Fibroblast of lung (primary cell): ENCODE data around the gene MAP3K19. TPM values are rescaled to one million over a fixed set of nuclear protein-coding genes. Genes with fewer than 3 reads are reported as not detected.
A peak's percentile ranks its signal among the peaks of the same experiment; 100 is the strongest.

ENCODE experiments used
- DNase-seq, 2 donors: peaks; one replicate each; pipeline versions ENCODE4 v3.0.0 to v3.0.0-alpha.2; 2010; ENCODE audit warnings: low read depth in 2 of 2
- H2AFZ ChIP-seq: 2 replicates; pipeline ENCODE4 v1.5.1; 2012; ENCODE audit warnings: low read length, control low read depth, inconsistent platforms
- H3K27ac ChIP-seq: 2 replicates; pipeline ENCODE4 v1.5.1; 2011; ENCODE audit warnings: low read length, control low read depth; ENCODE audit not compliant: insufficient read depth
- H3K27me3 ChIP-seq: 2 replicates; pipeline ENCODE4 v1.5.1; 2011; ENCODE audit warnings: mild to moderate bottlenecking, low read length; ENCODE audit not compliant: control insufficient read depth, insufficient read depth
- H3K36me3 ChIP-seq: 2 replicates; pipeline ENCODE4 v1.5.1; 2011; ENCODE audit warnings: low read length; ENCODE audit not compliant: control insufficient read depth, insufficient read depth
- H3K4me1 ChIP-seq: 2 replicates; pipeline ENCODE4 v1.5.1; 2011; ENCODE audit warnings: low read length; ENCODE audit not compliant: control insufficient read depth, insufficient read depth; ENCODE audit errors: extremely low read depth
- H3K4me2 ChIP-seq: 2 replicates; pipeline ENCODE4 v1.5.1; 2011; ENCODE audit warnings: low read length, control low read depth; ENCODE audit not compliant: insufficient read depth; ENCODE audit errors: extremely low read depth
- H3K4me3 ChIP-seq, 4 experiments: fragments of 200-600 bp in 1 of 4; sonication (generic) in 1 of 4; replicated peaks in 1 of 4; 2 replicates each; pipeline ENCODE4 v1.5.1; 2011 to 2016; ENCODE audit warnings: low read length in 4 of 4, low read depth in 3 of 4, mild to moderate bottlenecking in 3 of 4, control low read depth in 2 of 4, inconsistent platforms in 1 of 4, mixed read lengths in 1 of 4; ENCODE audit not compliant: insufficient read depth in 1 of 4; ENCODE audit errors: control extremely low read depth in 1 of 4
- H3K79me2 ChIP-seq: 2 replicates; pipeline ENCODE4 v1.5.1; 2012; ENCODE audit warnings: mild to moderate bottlenecking, low read length, inconsistent platforms; ENCODE audit not compliant: control insufficient read depth, insufficient read depth
- H3K9ac ChIP-seq: 2 replicates; pipeline ENCODE4 v1.5.1; 2011; ENCODE audit warnings: mild to moderate bottlenecking, low read length, control low read depth; ENCODE audit not compliant: insufficient read depth
- H3K9me3 ChIP-seq: 2 replicates; pipeline ENCODE4 v1.5.1; 2012; ENCODE audit warnings: low read depth, low read length; ENCODE audit not compliant: control insufficient read depth, insufficient read depth
- H4K20me1 ChIP-seq: 2 replicates; pipeline ENCODE4 v1.5.1; 2011; ENCODE audit warnings: low read length; ENCODE audit not compliant: control insufficient read depth, insufficient read depth; ENCODE audit errors: extremely low read depth
- CTCF ChIP-seq, 2 donors: IDR thresholded peaks in 1 of 2; conservative IDR thresholded peaks in 1 of 2; 1 replicate in 1 of 2; 2 replicates in 1 of 2; pipeline ENCODE4 v1.5.1; 2011 to 2012; ENCODE audit warnings: low read length in 2 of 2, control low read depth in 1 of 2, inconsistent platforms in 1 of 2, low read depth in 1 of 2, mild to moderate bottlenecking in 1 of 2
- EZH2 ChIP-seq: IDR thresholded peaks from 2 replicates; pipeline ENCODE4 v1.5.1; 2012; ENCODE audit warnings: low read length, control low read depth, mild to moderate bottlenecking; ENCODE audit errors: missing control alignments
- polyA plus RNA-seq, 2 donors: library from polyadenylated mRNA; depleted of rRNA in 1 of 2; stranded (reverse) in 1 of 2; unstranded in 1 of 2; fragments of >200 nt; gene quantifications; 2 replicates each; pipeline ENCODE4 v1.2.1, GENCODE V29; 2011 to 2012; ENCODE audit warnings: missing spikeins in 1 of 2
- total RNA-seq: library from RNA; depleted of rRNA; stranded (reverse); fragments of >200 nt; gene quantifications from 2 replicates; pipeline ENCODE4 v1.2.1, GENCODE V29; 2014

Gene MAP3K19
- total and polyA plus RNA-seq, 2 donors (not counting 1 experiment from before 2014, with no cell fraction given) = not detected

GRCh38 chr2:135056790-135057189 is 9.5 kb upstream of the MAP3K19 start:
- no peak overlapping the region for H3K4me3 ChIP-seq
- peak in 1 of 2 donors; percentile 53 for DNase-seq
- H3K27ac ChIP-seq = no peak overlapping the region
- no peak for TF ChIP-seq CTCF (conservative IDR thresholded peaks at IDR 0.05 in 1 of 2, IDR thresholded peaks at IDR 0.05 in 1 of 2; ENCODE audit: low read depth in 1 of 2, low read length in 2 of 2)
- no peak for TF ChIP-seq EZH2
- H3K79me2 ChIP-seq = peaks cover 66% of the 10 kb centered on the region
- no peak overlapping the region for H2AFZ ChIP-seq
- no peaks in the 10 kb centered on the region for H4K20me1 ChIP-seq
- H3K4me2 ChIP-seq = no peak overlapping the region
- H3K4me1 ChIP-seq = peaks cover 3% of the 10 kb centered on the region
- H3K9me3 ChIP-seq = no peaks in the 10 kb centered on the region
- H3K27me3 ChIP-seq = no peaks in the 10 kb centered on the region
- peaks cover 4% of the 10 kb centered on the region for H3K36me3 ChIP-seq
- no peak overlapping the region for H3K9ac ChIP-seq

- Histone ChIP-seq H3K27me3 (no peaks in the 10 kb centered on the region), H3K36me3 (no peaks in the 10 kb centered on the region), H2AFZ (no peak overlapping the region), H3K27ac (peak overlapping the region; percentile 52), H3K9me3 (no peaks in the 10 kb centered on the region), H3K4me2 (peak overlapping the region; percentile 74), H3K4me1 (peaks cover 3% of the 10 kb centered on the region), H4K20me1 (no peaks in the 10 kb centered on the region), H3K79me2 (peaks cover 56% of the 10 kb centered on the region), H3K4me3 (peak overlapping the region in 3 of 4 experiments; percentile 11 to 100 (median 17)), H3K9ac (no peak overlapping the region)
- TF ChIP-seq CTCF (conservative IDR thresholded peaks at IDR 0.05 in 1 of 2, IDR thresholded peaks at IDR 0.05 in 1 of 2; ENCODE audit: low read depth in 1 of 2, low read length in 2 of 2) (no peak), EZH2 (no peak)
- DNase-seq = peak; percentile 43 to 84
Measured at GRCh38 chr2:135055182-135055786, 8.0 kb upstream of the MAP3K19 start.

- Histone ChIP-seq H4K20me1 (no peaks in the 10 kb centered on the region), H3K27ac (peak overlapping the region; percentile 98), H3K79me2 (peaks cover 46% of the 10 kb centered on the region), H3K9me3 (no peaks in the 10 kb centered on the region), H2AFZ (no peak overlapping the region), H3K27me3 (no peaks in the 10 kb centered on the region), H3K4me1 (peaks cover 3% of the 10 kb centered on the region), H3K4me2 (peak overlapping the region; percentile 74), H3K9ac (peak overlapping the region; percentile 96), H3K4me3 (peak overlapping the region; percentile 91 to 100 (median 95)), H3K36me3 (no peaks in the 10 kb centered on the region)
- TF ChIP-seq CTCF (conservative IDR thresholded peaks at IDR 0.05 in 1 of 2, IDR thresholded peaks at IDR 0.05 in 1 of 2; ENCODE audit: low read depth in 1 of 2, low read length in 2 of 2) (no peak), EZH2 (no peak)
- peak in 1 of 2 donors; percentile 11 for DNase-seq
Measured at GRCh38 chr2:135052997-135053474, 5.8 kb upstream of the MAP3K19 start.
